Right atrium auricular region (tissue), 2 donors: ENCODE results near the gene PHLDA2. TPM values are rescaled to one million over a fixed set of nuclear protein-coding genes. Genes with fewer than 3 reads are reported as not detected.

Experiments
- DNase-seq: peaks from one replicate; pipeline ENCODE4 v3.0.0-alpha.2; 2019; ENCODE audit warnings: low spot score
- H3K27ac ChIP-seq, 2 donors: fragments of 200-600 bp; sonication (generic); 1 replicate in 1 of 2; 2 replicates in 1 of 2; pipeline ENCODE4 v1.5.1; 2016 to 2019
- H3K27me3 ChIP-seq, 2 donors: fragments of 200-600 bp; sonication (generic); one replicate each; pipeline versions ENCODE4 v1.5.1 to v1.6.0; 2017 to 2019
- H3K36me3 ChIP-seq: fragments of 200-600 bp; sonication (generic); one replicate; pipeline ENCODE4 v1.5.1; 2016
- H3K4me1 ChIP-seq, 2 donors: fragments of 200-600 bp; sonication (generic); one replicate each; pipeline versions ENCODE4 v1.5.1 to v1.6.0; 2017 to 2019
- H3K4me3 ChIP-seq, 2 donors: fragments of 200-600 bp; sonication (generic); 1 replicate in 1 of 2; 2 replicates in 1 of 2; pipeline ENCODE4 v1.5.1; 2017 to 2019; ENCODE audit warnings: mild to moderate bottlenecking in 1 of 2, moderate library complexity in 1 of 2
- H3K9me3 ChIP-seq, 2 donors: fragments of 200-600 bp; sonication (generic); one replicate each; pipeline ENCODE4 v1.5.1; 2019
- total RNA-seq, 2 donors: library from RNA; depleted of rRNA; stranded (reverse); fragments of >200 nt; gene quantifications; one replicate each; pipeline ENCODE4 v1.1.0, GENCODE V29; 2016
- TF ChIP-seq, protein P1 (sequence below), 2 donors: fragments of 200-600 bp; sonication (generic); IDR thresholded peaks; one replicate each; pipeline ENCODE4 v1.5.1; 2019; ENCODE audit warnings: antibody characterized with exemption in 2 of 2

Gene PHLDA2
- total RNA-seq, 2 donors from 2014 or later: 1.8 to 2.6 TPM

DNA sequence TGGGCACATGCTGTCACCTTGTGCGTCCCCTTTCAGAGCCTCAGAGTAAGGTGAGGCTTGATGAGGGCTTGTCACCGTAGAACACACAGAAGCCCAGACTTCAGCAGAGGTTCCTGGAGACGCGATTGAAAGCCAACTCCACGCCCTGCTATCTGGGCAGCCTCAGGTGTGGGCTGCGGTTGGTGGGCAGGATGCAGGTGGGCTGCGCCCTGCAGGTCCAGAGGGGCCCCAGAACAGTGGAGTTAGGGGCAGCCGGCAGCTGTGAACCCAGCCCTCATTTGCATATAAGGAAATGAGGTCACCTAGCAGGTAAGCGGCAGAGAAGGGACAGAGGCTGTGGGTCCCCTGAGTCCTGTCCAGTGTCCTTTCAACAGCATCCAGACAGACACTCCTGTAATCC lies 15.4 kb downstream of the PHLDA2 start:
- Histone ChIP-seq H3K27me3 (no peaks in the 10 kb centered on the region), H3K36me3 (no peaks in the 10 kb centered on the region), H3K4me3 (no peak overlapping the region), H3K27ac (peak overlapping the region; percentile 86 to 93), H3K9me3 (no peaks in the 10 kb centered on the region), H3K4me1 (peaks cover 0 to 57% of the 10 kb centered on the region in 2 donors)
- DNase-seq: no peak
- TF ChIP-seq, protein P1, sequence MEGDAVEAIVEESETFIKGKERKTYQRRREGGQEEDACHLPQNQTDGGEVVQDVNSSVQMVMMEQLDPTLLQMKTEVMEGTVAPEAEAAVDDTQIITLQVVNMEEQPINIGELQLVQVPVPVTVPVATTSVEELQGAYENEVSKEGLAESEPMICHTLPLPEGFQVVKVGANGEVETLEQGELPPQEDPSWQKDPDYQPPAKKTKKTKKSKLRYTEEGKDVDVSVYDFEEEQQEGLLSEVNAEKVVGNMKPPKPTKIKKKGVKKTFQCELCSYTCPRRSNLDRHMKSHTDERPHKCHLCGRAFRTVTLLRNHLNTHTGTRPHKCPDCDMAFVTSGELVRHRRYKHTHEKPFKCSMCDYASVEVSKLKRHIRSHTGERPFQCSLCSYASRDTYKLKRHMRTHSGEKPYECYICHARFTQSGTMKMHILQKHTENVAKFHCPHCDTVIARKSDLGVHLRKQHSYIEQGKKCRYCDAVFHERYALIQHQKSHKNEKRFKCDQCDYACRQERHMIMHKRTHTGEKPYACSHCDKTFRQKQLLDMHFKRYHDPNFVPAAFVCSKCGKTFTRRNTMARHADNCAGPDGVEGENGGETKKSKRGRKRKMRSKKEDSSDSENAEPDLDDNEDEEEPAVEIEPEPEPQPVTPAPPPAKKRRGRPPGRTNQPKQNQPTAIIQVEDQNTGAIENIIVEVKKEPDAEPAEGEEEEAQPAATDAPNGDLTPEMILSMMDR (IDR thresholded peaks at IDR 0.05): no peak

DNA sequence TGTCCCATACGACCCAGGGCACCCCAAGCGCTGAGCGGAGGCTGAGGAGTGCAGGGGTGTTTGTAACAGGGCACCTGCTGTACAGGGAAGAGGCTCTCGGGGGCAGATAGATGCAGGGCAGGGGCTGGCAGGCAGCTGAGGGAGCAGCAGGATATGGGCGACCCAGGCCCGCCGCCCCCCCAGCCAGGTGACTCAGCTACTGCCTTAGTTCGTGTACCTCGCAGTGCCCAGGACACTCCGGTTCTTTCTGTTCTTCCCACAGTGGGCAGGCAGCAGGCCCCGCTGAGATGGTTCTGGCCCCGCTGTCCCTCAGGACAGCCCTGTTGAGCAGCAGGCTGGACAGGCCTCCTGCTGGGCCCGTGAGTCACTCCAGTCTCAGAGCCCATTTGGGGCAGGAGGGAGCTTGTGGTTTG lies 16.2 kb downstream of the PHLDA2 start:
- no peaks in the 10 kb centered on the region for H3K9me3 ChIP-seq
- TF ChIP-seq, protein P1 (IDR thresholded peaks at IDR 0.05): no peak

DNA sequence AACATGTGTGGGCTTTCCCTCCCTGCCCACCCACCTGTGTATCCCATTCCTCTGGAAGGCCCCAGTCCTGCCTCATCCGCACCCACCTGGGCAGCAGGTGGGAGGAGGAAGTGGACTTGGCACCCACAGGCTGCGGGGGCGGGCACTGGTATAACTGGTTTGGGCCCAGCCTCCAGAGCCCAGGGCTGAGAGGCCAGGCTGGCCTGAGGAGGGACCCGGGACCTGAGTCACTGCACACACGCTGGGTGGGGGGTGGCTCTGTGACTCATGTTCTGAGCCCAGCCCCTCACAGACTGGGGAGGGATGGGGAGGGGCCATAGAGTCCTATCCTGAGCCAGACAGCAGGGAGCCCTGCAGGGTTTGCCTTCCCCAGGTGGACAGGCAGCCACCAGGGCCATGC lies 16.7 kb downstream of the PHLDA2 start:
- H3K9me3 ChIP-seq: no peaks in the 10 kb centered on the region
- peaks cover 0 to 59% of the 10 kb centered on the region in 2 donors for H3K4me1 ChIP-seq
- no peak for DNase-seq
- H3K27ac ChIP-seq: peak overlapping the region in 1 of 2 donors; percentile 86
- no peak overlapping the region for H3K4me3 ChIP-seq
- H3K27me3 ChIP-seq: no peaks in the 10 kb centered on the region
- TF ChIP-seq, protein P1 (IDR thresholded peaks at IDR 0.05): no peak
- H3K36me3 ChIP-seq: no peaks in the 10 kb centered on the region

More for the DNA sequence above, 16.2 kb downstream of the PHLDA2 start:
- no peaks in the 10 kb centered on the region for H3K27me3 ChIP-seq
- H3K4me3 ChIP-seq: no peak overlapping the region
- H3K4me1 ChIP-seq: peaks cover 0 to 59% of the 10 kb centered on the region in 2 donors
- peak overlapping the region in 1 of 2 donors; percentile 86 for H3K27ac ChIP-seq
- H3K36me3 ChIP-seq: no peaks in the 10 kb centered on the region
- no peak for DNase-seq

DNA sequence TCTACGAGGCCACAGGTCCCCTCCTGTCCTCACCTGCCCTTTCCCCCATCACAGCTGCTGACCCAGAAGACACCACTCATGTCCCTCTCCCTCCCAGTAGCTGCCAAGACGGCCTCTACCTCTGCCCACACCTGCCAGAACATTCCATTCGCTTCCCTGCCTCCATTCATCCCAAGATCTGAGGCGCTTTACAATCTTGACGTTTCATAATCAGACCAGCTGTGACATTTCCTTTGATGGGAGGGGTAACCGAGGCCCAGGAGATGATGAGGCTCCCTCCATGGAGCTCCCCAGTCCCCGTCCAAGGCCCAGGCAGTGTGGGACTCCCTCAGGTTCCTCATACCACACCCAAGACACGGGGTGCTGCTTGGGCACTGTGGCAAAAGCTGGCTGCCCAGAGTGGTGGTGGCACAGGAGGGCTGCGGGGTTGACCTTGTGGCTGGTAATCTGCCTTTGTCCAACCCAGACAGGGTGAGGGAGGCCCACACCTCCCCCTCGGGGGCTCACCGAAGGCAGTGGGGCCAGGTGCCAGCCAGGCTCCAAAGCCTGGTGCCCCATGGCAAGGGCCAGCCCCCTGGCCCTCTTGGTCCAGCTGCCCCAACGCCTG lies 17.3 kb downstream of the PHLDA2 start:
- no peak for DNase-seq
- H3K27ac ChIP-seq: peak overlapping the region in 1 of 2 donors; percentile 86
- no peak overlapping the region for H3K4me3 ChIP-seq
- no peaks in the 10 kb centered on the region for H3K27me3 ChIP-seq
- H3K9me3 ChIP-seq: no peaks in the 10 kb centered on the region
- peaks cover 0 to 59% of the 10 kb centered on the region in 2 donors for H3K4me1 ChIP-seq
- no peaks in the 10 kb centered on the region for H3K36me3 ChIP-seq
- TF ChIP-seq, protein P1 (IDR thresholded peaks at IDR 0.05): no peak

- Histone ChIP-seq H3K4me1 (peaks cover 0 to 55% of the 10 kb centered on the region in 2 donors), H3K9me3 (no peaks in the 10 kb centered on the region), H3K4me3 (no peak overlapping the region), H3K27me3 (no peaks in the 10 kb centered on the region), H3K36me3 (no peaks in the 10 kb centered on the region), H3K27ac (no peak overlapping the region)
- TF ChIP-seq, protein P1 (IDR thresholded peaks at IDR 0.05): no peak
- DNase-seq: no peak
Measured at GRCh38 chr11:2911088-2911784, 18.0 kb downstream of the PHLDA2 start.
